HL-60/S4 (cell line): ENCODE measurements around the gene ATP10A.

Experiments
- in situ Hi-C: fragments of 300-500 bp; cut with MboI; formaldehyde crosslinking; loops from 2 replicates; pipeline ENCODE4 v1.14.3; 2022; ENCODE audit warnings: low sequenced_read_pairs

Gene ATP10A

GRCh38 chr15:25830844-25831451, 32.2 kb downstream of the ATP10A start:
- in situ Hi-C loops = no loop called here

GRCh38 chr15:25829073-25829472, 34.1 kb downstream of the ATP10A start:
- in situ Hi-C loops = no loop called here

DNA sequence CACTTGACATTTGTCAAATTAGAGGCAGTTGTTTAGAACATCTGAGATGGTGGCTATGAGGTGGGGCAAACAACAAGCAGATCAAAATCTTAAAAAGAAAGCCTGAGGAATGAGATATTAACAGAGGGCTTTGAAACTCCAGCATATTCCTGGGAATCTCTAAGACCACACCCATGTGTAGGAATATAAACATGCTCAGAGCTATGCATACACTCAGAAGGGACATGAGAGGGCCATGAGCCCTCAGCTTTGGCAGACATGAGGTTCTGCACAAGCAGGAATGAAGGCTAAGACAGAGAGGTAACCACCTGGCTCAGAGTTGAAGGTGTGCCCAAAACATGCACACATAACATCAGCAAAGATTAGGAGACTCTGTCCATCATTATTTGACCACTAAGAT, 37.9 kb downstream of the ATP10A start:
- in situ Hi-C loops = no loop called here

- in situ Hi-C loops = no loop called here
These were observed 38.5 kb downstream of the ATP10A start for GRCh38 chr15:25824618-25825017.

DNA sequence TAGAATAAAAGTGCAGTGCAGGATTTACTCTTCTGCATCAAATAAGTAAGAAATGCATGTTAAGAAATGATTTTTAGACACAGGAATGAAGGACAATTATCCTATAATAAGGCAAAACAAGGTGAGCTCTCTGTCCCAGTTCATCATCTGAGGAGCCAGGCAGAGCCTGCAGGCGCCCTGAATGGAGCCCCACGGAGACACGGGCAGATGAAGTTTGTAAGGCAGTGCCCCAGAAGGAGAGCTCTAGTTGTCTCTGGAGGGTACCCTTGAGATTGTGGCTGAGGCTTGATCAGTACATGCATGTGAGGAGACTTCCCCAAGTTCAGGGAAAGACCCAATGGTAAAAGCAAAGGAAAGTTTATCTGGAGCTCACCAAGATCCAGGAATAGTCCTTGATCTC, 50.3 kb downstream of the ATP10A start:
- in situ Hi-C loops = no loop called here

DNA sequence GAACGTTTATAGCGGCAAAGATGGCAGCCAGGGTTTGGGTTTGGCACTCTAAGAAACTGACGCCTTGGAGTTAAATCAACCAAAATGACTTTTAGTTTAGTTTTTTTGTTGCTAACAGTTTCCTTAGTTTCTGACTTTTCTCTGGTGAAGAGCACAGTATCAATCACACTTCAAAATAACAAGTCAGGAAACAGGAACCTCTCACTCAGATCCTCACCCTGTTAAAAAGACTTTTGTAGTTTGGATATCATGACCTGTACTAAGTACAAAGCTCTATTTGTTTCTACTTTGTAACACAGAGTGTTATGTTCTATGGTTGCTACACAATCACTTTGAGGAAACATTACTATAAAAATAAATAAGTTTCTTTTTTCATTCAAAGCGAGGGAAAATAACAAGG, 51.1 kb downstream of the ATP10A start:
- in situ Hi-C loops = no loop called here

GRCh38 chr15:25811481-25811906, 51.6 kb downstream of the ATP10A start:
- in situ Hi-C loops = no loop called here

GRCh38 chr15:25810631-25811091, 52.5 kb downstream of the ATP10A start:
- in situ Hi-C loops = no loop called here

DNA sequence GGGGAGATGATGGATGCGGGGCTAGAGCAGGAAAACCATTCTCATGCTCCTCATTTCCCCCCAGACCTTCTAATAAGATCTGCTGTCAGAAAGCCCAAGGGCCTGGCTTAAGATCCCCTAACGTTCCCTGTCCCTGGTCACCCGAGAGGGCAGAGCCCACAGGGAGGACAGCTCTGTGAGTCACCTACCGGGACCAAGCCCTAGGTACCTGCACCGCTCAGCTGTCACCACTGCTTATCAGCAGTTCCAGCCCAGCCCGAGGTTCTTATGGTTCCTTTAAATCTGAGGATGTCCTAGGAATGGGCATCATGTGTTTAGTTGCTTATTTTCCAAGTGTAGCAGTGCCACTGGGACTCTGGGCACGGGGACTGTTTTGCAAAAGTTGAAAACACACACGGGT, 53.0 kb downstream of the ATP10A start:
- in situ Hi-C loops = no loop called here

DNA sequence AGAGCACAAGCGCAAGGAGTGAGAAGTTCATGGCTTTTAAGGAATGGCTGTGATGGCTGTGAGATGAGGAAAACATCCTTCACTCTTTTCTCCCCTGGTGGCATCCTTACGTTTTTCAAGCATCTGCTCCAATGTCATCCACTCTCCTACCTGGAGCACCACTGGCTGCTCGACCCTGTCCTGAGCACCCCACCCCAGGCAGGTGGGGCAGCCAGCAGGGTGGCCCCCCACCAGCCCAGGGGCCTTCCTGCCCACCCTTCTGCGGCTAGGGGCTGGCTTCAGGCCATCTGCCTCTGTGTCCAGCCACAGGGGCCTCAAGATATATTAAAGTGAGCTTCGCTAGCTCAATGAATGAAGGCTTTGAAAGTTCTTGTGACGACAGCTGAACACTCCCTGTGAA, 56.1 kb downstream of the ATP10A start:
- in situ Hi-C loops = no loop called here

DNA sequence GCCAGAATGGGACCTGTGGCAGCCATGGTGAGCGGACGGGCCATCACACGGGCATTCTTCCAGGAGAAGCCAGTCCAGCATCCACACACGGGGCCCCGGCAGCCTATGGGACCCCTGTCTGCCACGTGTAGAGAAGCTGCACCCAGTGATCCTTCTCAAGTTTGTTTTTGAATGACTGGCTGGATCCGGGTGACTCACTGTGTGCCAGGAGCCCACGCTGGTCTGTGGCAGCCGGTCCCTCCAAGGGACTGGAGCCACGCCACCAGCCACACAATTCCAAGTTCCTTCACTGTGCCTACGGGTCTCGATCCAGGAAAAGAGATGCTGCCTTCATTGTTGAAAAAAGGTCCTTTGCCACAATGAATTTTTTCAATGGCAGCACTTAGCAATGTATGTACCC, 58.1 kb downstream of the ATP10A start:
- in situ Hi-C loops = no loop called here

GRCh38 chr15:25804451-25804850, 58.7 kb downstream of the ATP10A start:
- in situ Hi-C loops = no loop called here

- in situ Hi-C loops = no loop called here
These were observed 59.6 kb downstream of the ATP10A start for GRCh38 chr15:25803541-25803940.

DNA sequence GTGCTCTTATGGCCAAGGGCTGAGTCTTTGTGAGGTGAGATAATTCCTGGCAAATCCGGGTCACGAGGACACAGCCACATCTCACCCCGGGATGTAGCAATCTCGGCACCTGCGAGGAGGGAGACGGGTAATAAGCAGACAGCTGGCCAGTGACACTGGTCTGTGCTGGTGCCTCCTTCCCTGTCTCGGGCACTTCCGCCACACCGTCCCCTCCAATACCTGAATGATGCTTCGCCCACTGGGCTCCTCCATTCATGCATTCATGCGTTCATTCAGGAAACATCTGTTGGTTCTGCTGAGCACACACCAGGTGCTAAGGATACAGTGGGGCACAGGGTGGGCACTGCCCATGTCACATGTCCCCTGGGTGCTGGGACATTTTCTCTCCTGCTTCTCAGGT, 60.1 kb downstream of the ATP10A start:
- in situ Hi-C loops = no loop called here

GRCh38 chr15:25802285-25802830, 60.8 kb downstream of the ATP10A start:
- in situ Hi-C loops = no loop called here

DNA sequence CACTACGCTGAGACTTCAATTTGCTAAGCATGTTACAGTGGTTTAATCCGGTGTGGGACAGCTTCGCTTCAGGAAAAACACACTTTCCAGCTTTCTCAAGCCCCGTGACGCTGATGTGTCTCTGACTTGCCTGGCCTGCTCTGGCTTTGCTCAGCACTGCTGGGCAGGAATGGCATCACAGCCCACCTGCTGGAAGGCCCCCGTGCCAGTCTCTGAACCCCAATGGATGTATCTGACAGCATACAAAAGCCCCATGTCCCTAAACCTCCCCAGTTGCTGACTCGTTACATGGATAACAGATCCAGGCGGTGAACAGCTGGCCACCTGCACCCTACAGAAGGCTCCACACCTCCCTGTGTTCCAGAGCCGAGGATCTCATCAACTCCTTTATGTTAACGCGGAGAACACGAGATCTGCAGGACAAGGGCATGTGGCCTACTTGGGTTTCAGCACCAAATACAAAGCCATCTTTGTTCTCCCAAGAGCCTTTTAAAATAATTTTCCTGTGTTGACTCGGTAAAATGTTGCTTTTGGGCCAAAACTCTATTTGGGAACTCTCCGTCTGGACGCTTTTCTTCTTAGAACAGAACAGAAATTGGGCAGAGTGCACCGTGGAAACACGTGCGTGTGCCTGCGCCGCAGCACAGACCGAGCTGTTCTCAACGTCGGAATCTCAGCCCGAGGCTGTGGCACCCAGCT, 61.4 kb downstream of the ATP10A start:
- in situ Hi-C loops = no loop called here

- in situ Hi-C loops = no loop called here
These were observed 62.2 kb downstream of the ATP10A start for GRCh38 chr15:25800761-25801515.

DNA sequence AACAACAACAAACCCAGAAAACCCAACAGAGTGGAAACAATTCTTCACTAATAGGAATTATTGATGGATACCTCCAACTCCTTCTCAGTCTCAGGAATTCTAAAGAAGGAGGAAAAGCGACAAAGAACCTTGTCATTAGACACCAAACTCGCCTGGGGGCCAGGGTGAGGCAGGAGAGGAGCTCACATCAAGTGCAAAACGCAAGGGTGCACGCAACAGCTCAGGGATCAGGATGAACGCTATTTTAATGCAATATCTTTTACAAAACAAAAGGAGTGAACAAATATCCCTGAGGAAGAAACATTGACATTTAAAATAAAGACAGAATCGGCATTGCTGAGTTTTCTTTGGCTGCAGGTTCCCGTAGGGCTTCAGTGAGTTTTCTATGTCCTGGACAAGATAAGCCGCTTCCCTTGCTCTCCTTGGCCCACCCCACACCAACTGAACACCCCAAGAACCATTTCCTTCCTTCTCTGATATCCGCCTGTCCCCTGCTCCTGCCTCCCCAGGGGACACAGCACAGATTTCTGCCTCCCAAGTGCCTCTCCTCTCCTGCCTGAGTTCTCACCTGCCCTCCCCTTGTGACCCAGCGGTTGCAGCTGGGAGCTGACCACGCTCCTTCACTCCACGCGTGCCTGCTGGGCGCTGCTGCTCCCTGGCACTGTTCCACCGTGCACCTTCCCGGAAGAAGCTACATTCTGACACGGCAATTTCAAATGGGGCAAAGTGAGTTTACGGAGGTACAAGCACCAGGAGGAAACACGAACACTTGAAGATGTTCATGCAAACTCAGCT, 63.0 kb downstream of the ATP10A start:
- in situ Hi-C loops = no loop called here

DNA sequence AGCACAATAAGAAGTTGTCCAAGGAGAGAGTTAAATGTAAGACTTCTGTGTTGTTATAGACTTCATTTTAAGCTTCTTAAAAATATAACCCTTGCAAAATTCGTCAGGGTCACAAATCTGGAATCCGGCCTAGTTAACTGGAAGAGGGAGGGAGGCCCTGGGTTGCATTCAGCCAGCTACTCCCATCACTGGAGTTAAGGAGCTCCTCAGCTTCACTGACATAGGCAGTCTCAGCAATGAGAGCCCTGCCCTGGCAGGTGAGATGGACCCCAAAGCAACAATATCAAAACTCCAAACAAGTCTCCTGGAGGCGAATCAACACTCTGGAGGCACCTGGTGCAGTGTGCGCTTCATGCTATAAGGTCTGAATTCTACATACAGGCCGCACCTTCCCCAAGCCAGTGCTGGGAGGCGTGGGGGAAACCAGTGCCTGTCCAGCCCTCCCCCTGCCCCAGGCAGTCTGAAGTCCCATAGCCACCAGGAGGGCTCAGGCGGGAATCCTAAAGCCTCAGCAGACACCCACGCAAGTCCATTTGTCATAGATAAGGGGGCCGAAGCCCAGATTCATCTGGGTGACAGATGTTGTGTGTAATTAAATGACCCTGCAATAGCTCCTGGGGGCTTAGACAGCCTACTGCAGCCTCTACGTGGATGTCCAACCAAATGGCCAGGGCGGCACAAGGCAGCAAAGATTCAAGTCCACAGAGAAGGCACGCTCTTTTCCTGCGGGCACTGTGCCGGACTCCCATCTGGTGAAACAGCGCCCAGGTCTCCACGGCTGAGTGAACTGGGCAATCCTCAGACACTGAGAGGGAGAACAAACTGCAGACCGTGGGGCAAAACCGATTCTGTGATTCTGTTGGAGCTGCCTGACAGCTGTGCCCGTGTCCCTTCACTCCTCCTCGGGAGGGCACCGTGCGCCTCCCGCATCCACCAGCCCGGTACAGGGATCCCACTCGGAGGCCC, 64.9 kb downstream of the ATP10A start:
- in situ Hi-C loops = no loop called here

DNA sequence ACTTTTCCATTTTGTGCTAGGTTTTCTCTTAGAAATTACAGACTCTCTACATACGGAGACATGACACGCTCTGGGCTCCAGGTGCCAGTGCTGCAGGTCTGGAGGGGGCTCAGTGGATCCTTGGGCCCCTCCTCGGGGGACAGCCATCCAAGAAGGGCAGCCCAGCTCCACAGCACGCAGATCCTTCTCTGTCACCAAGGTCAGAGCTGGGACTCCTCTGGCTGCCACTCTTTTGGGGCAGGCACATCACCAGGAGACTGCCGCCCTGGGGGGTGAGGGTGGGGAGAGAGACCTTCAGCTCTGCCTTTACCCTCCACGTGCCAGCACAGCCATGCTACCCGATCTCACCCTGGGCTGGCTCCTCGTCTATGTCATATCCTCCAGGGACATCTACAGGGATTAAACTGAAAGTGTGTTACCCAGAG, 65.6 kb downstream of the ATP10A start:
- in situ Hi-C loops = no loop called here
